ENCODE results near the gene DNAJB4.
A peak's percentile ranks its signal among the peaks of the same experiment; 100 is the strongest.
"Not testable (repeated sequence)": the region's sequence is repeated elsewhere in the genome, so short reads cannot be mapped to it uniquely, and the experiment has no call there.

Gene DNAJB4

DNA sequence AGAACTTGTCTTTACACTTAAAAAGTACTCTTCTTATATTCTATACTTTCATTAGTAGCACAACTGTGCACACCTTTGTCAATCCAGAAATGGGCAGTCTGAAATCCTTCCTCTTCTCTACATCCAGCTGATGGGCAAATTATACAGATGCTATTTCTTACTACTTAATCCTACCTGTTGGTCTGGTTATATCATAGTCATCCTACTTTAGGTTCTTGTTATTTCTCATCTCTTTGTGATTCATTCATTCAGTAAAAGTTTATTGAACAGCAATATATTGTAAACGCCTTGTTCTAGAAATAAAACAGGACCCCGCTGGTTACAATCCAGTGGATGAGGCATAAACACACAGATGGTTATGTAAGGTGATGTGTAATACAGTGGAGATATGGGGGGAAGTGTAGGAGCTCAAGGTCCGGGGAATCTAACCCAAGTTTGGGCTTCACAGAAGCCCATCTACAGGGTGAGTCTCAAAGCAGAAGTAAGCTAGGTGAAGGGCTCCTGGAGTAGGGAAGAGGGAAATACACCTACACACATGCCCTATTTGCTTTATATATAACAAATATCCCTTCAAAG is 14.0 kb upstream of the DNAJB4 start:
- no peak for DNase-seq (ENCODE audit: low read depth in 2 of 2)

- no peak for DNase-seq (ENCODE audit: low read depth in 2 of 2)
Measured at GRCh38 chr1:77991638-77992037, 13.1 kb upstream of the DNAJB4 start.

GRCh38 chr1:77994117-77994705 is 10.5 kb upstream of the DNAJB4 start:
- no peak for DNase-seq (ENCODE audit: low read depth in 2 of 2)

DNA sequence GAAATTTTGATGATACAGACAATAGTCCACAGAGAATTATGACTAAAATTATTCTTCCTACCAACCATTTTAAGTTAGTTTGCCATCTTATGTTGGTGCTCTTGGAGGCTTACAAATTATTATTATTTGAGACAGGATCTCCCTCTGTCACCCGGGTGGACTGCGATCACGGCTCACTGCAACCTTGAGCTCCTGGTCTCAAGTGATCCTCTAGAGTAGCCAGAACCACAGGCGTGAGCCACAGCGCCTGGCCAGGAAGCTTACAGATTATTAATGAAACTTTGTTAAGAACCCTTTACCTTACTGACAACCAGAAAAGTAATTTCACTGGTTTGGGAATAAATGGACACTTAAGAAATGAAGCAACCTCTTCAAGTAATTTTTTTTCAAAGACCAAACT is 8.0 kb upstream of the DNAJB4 start:
- no peak for DNase-seq (ENCODE audit: low read depth in 2 of 2)

- not testable (repeated sequence) for DNase-seq (ENCODE audit: low read depth in 2 of 2)
Measured at GRCh38 chr1:78000536-78000935, 4.2 kb upstream of the DNAJB4 start.

DNA sequence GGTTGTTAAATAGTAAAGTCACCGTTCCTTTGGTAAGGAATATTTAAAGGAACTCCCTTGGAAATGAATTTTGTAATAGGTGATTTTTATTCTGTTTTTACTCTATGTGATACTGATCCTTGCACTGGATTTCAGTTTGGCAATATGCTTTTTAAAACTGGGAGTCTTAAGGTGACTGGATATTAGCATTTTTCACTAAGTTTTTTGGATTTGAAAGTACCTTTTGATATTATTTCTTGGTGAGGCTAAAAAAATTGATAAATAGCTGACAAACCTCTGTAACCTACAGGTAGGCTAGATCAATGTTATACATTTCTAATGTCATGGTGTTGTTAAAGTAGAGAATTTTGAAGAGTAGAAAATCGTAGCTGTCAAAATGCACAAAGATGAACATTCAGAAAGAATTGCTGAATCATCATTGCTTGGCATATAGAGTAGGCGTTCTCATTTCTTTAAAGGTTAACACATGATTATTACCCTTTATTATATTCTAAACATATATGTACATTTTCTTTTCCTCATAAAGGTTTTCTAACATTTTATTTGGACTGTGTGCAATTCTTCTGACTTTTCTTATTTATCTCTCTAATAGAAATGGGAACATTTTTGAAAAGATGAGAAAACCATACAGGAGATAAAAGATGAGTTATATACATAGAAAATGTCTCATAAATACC is 1.5 kb upstream of the DNAJB4 start:
- DNase-seq (ENCODE audit: low read depth in 2 of 2): no peak

DNA sequence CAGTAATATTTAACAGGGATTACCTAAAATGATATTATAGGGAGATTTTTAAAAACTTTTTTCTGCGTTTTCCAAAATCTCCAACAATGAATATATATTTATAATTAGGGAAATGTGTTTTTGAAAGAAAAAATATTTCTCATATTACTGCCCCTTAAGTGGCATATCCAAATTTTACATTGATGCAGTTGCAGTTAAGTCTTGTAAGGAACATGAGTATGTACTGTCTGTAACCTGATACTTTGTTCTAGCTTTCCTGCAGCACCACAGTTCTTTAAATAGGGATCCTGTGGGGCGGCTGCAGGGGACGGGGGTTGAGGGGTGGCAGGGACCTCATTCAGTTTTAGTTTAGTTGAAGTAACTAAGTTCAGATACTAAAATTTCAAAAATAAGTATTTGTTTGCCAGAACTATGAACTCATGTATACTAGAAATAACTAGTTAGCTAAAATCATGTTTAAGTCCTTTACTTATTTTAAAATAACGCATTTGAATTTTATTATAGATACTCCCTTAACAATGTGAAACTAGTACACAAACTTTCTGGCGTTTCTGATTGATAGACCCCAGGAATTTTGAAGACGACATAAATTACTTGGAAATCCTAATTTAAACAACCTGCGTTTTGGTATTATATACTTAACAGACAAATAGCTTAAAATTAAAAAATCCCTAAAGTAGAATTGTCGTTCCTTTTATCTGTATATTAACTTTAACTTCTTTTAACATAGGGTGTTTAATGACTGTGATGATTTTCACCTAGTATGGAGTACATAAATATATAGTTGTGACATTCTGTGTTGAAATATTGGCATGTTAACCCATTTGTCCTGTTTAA is 639 bp upstream of the DNAJB4 start:
- peak; percentile 71 to 76 for DNase-seq (ENCODE audit: low read depth in 2 of 2)

GRCh38 chr1:78005448-78005722 is 646 bp downstream of the DNAJB4 start:
- DNase-seq (ENCODE audit: low read depth in 2 of 2): no peak

DNA sequence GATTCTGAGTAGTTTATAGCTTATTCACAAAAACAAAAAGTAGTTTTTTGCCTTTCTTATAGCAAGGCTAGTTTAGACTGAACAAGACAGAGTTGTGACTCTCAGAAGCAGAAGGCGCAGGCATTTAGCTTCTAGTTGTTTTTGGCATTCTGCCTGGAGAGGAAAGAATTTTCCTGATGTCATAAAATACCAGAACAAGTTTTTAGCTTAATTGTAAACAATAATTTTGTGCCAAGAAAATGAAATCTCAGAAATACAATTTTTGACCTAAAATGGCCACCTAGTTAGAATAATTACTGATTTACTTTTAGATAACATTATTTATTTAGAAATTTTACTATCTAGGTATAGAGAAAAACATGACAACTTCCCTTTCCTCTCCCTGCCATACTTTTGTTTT is 1.0 kb downstream of the DNAJB4 start:
- DNase-seq (ENCODE audit: low read depth in 2 of 2): peak; percentile 83 to 86

DNA sequence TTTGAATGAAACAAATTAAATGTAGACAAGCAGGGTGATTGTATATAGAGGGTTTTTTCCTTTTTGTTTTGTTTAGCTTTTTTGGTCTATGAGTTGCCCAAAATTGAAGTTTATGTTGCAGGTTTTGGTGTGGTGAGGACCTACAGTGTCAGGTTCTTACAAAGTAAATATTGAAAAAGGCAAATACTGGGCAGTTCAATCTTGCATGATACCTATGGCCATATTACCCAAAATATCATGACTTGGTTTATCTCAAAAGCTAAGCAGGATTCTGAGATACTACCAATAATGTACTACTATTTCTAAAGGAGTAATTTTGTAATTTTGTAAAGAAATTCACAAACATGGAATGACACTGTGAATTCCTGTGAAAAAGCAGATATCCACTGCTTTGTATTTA is 1.8 kb downstream of the DNAJB4 start:
- DNase-seq (ENCODE audit: low read depth in 2 of 2): no peak

DNA sequence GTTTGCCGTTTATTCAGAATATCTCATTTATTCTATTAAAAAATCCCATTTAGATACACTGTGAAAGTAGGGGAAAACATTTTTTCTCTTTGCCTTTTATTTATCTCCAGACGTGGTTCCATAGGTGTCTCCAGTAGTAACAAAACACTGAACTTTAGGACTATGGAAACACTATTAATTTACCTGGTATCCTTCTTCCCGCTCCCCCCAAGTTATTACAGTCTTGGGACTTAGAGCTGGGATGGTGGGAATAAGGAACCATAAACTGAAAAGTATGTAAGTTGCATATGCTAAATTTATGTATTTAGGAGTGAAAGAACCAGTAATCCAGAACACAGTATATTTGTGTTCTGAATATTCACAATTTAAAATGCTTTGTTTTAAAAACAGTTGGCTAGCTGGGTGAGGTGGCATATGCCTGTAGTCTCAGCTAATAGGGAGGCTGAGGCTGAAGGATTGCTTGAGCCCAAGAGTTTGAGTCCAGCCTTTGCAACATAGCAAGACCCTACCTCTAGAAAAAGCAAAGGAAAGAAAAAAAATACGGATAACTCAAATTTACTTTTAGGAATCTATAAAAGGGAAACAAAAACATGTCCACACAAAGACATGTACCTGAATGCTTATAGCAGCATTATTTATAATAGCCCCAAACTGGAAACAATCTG is 3.1 kb downstream of the DNAJB4 start:
- DNase-seq (ENCODE audit: low read depth in 2 of 2): no peak

- DNase-seq (ENCODE audit: low read depth in 2 of 2): no peak
Measured at GRCh38 chr1:78009276-78009675, 4.5 kb downstream of the DNAJB4 start.

DNA sequence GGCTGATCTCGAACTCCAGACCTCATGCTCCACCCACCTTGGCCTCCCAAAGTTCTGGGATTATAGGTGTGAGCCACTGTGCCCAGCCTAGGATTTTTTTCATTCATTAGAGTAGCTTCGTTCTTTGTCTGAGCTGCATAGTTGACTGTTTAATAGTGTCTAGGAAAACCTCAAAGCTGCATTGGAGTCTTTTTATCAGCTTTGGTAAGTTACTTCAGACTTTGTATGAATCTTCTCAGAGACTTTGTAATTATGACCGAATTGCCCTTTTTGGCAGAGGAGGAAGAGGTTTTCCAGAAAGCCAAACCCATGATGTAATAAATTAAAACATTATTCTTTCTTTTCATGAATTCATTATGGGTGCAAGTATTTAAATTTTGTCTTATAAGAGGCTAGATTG is 5.1 kb downstream of the DNAJB4 start:
- peak in 1 of 2 experiments; percentile 13 for DNase-seq (ENCODE audit: low read depth in 2 of 2)

DNA sequence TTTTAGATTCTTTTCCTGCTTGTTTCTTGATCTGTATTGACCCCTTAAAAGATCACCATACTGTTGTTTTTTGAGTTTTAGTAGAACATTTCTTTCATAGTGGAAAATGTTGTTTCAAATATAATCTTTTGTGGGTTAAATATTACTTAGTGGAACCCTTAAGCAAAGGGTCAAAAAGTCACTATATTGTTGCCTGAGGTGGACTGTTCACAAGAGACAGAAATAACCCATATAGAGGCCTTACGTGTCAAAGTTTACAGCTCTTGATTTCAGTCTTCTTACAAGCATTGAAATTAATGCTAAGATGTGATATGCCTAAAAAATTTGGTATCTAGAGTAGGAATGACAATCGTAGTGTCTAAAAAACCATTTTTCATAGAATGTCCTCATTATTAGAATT is 6.3 kb downstream of the DNAJB4 start:
- no peak for DNase-seq (ENCODE audit: low read depth in 2 of 2)

DNA sequence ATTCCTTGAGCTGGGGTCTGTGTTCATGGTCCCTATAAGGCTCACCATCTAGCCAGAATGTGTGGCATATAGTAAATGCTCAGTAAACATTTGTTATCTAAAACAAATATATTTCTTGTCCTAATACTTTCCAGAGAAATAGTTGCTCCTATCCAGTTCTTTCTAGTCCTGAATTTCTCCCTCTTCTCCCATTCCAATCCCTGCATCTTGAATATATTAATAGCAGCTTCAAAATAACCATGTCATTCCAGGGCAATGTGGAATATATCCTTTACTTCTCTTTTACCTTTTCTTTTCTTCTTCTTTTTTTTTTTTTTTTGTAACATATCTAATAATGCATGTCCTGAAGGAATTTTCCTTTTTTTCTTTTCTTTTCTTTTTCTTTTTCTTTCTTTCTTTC is 10.4 kb downstream of the DNAJB4 start:
- DNase-seq (ENCODE audit: low read depth in 2 of 2): no peak

- DNase-seq (ENCODE audit: low read depth in 2 of 2): no peak
Measured at GRCh38 chr1:78019024-78019423, 14.3 kb downstream of the DNAJB4 start.

DNA sequence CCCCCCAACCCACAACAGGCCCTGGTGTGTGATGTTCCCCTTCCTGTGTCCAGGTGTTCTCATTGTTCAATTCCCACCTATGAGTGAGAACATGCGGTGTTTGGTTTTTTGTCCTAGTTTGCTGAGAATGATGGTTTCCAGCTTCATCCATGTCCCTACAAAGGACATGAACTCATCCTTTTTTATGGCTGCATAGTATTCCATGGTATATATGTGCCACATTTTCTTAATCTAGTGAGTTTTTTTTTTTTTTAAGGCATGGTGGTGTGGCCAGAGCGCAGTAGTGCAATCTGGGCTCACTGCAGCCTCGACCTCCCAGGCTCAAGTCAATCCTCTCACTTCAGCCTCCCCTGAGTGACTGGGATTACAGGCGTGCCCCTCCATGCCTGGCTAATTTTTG is 16.4 kb downstream of the DNAJB4 start:
- not testable (repeated sequence) for DNase-seq (ENCODE audit: low read depth in 2 of 2)

GRCh38 chr1:78029793-78030192 is 25.1 kb downstream of the DNAJB4 start:
- no peak for DNase-seq (ENCODE audit: low read depth in 2 of 2)

DNA sequence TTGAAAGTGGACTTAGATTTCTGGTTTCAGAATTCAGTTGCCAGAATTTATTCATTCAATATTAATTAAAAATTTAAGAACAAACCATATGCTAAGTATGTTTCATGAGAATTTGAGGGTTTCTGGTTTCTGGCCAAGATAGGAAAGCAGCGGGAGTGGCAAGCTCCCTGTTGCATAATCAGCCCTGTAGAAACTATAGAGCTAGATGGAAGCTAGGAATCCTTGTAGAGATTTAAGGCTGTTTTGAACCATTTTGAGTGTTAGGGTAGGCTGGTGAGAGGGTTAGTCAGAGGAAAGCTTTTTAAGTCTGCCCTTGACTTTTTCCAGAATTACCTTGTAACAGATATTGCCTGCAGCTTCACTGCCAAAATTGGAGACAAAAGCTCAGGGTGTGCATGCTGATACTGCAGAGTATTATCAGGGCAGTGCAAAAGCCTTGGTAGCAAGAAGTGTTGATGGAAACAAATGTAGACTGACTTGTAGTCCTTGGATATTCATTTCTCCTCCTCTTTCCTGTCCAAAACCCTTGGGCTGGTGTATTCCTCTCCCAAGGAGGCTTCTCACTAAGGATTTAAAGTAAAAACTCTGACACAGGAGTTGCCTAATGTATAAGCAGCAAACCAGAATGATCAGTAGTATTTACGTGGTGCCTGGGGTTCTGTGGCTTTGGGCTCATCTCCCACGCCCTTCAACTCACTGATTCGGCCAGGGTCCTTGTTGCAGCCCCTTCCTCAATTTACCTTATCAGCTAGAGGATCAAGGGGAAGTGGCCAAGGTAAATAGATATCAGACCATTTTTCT is 28.5 kb downstream of the DNAJB4 start:
- DNase-seq (ENCODE audit: low read depth in 2 of 2): no peak

DNA sequence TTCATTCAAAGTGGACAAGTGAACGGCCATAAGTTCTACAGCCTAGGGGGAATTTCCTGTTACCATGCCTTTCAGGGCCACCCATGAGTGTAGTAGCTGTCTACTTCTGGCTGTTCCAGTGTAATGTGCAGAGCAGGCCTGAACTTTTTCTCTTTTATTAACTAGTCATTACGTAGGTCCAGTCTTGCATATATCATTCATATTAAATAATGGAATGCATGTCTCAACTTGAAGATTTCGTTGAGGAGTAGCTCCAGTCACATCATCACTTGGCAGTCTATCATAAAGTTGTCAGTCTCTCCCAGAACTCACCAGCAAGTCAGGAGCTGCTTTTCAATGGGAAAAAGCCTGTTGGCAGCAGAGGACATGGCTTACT is 29.0 kb downstream of the DNAJB4 start:
- no peak for DNase-seq (ENCODE audit: low read depth in 2 of 2)

DNA sequence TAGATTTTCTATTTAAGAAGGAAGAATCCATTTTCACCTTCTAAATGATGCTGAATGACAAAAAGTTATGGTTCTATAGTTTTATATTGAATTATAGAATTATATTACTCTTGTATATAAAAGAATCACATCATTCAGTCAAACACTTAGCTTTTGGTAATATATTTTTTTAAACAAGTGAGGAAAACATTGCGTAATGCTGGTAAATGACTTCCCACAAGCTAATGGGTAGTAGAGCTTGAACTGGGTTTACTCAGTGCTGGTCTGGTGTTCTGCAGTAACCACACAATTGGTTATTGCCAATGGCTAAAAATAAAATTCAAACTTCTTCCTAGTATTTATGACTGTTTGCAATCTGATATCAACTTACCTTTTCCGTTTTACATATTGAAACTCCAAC is 30.4 kb downstream of the DNAJB4 start:
- DNase-seq (ENCODE audit: low read depth in 2 of 2): no peak

DNA sequence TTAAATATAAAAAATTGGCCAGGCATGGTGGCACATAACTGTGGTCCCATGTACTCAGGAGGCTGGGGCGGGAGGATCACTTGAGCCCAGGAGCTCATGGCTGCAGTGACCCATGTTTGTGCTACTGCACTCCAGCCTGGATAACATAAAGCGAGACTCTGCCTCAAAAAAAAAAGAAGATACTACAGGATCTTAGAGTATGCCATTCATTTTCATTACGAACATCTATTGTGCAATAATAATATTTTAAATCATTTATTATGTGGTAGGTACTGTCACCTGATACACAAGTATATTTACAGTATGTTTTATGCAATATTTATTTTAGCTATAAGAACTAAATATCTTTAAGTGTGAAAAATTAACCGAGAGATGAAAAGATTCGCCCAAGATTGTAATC is 31.7 kb downstream of the DNAJB4 start:
- no peak for DNase-seq (ENCODE audit: low read depth in 2 of 2)

All from fibroblast of skin of left biceps (primary cell).